Uterus (tissue), 4 donors: Measurements from ENCODE around the gene MIPOL1. TPM values are rescaled to one million over a fixed set of nuclear protein-coding genes. Genes with fewer than 3 reads are reported as not detected.
"Not testable (repeated sequence)": the region's sequence is repeated elsewhere in the genome, so short reads cannot be mapped to it uniquely, and the experiment has no call there.

ENCODE experiments used
- DNase-seq, 2 donors: peaks; one replicate each; pipeline ENCODE4 v3.0.0-alpha.2; 2019 to 2020
- H3K27ac ChIP-seq, 2 donors: fragments of 200-600 bp; sonication (generic); 1 replicate in 1 of 2; 2 replicates in 1 of 2; pipeline ENCODE4 v1.5.1; 2016 to 2018
- H3K27me3 ChIP-seq, 2 donors: fragments of 200-600 bp; sonication (generic); one replicate each; pipeline ENCODE4 v1.5.1; 2018 to 2019; ENCODE audit warnings: control low read depth in 1 of 2
- H3K36me3 ChIP-seq, 2 donors: fragments of 200-600 bp; sonication (generic); one replicate each; pipeline ENCODE4 v1.5.1; 2019; ENCODE audit warnings: control low read depth in 1 of 2
- H3K4me1 ChIP-seq, 2 donors: fragments of 200-600 bp; sonication (generic); one replicate each; pipeline ENCODE4 v1.5.1; 2018 to 2019; ENCODE audit warnings: control low read depth in 1 of 2
- H3K4me3 ChIP-seq, 2 donors: fragments of 200-600 bp; sonication (generic); 1 replicate in 1 of 2; 2 replicates in 1 of 2; pipeline ENCODE4 v1.5.1; 2018 to 2019; ENCODE audit warnings: mild to moderate bottlenecking in 1 of 2
- H3K9me3 ChIP-seq, 2 donors: fragments of 200-600 bp; sonication (generic); one replicate each; pipeline ENCODE4 v1.5.1; 2019; ENCODE audit warnings: control low read depth in 1 of 2
- CTCF ChIP-seq, 4 experiments: fragments of 200-600 bp in 2 of 4; fragments of 450-650 bp in 2 of 4; sonication (generic) in 2 of 4; IDR thresholded peaks; one replicate each; pipeline ENCODE4 v1.5.1; 2016 to 2019; ENCODE audit warnings: antibody characterized with exemption in 4 of 4, mild to moderate bottlenecking in 2 of 4, moderate library complexity in 1 of 4
- POLR2A ChIP-seq, 2 donors: fragments of 450-650 bp; IDR thresholded peaks; one replicate each; pipeline ENCODE4 v1.6.1; 2016; ENCODE audit warnings: antibody characterized with exemption in 2 of 2, mild to moderate bottlenecking in 1 of 2, moderate library complexity in 1 of 2
- intact Hi-C: fragments of 100-400 bp; cut with DNase I; formaldehyde crosslinking; loops from one replicate; pipeline ENCODE4 v1.15.1; 2023; ENCODE audit warnings: low total_unique reads
- total RNA-seq, 4 donors: library from RNA; depleted of rRNA in 3 of 4; stranded (reverse); fragments of >200 nt in 3 of 4; gene quantifications; one replicate each; pipeline versions ENCODE4 v1.1.0 to v1.2.4, GENCODE V29; 2014 to 2023
- donor health status: DM: yes; HTN: yes; CAD: no.

MIPOL1 gene
- total RNA-seq, 4 donors from 2014 or later = 22.8 to 52.1 (median 39.4) TPM

- Histone ChIP-seq H3K36me3 (no peaks in the 10 kb centered on the region), H3K4me3 (no peak overlapping the region), H3K27me3 (no peaks in the 10 kb centered on the region), H3K27ac (no peak overlapping the region), H3K4me1 (no peaks in the 10 kb centered on the region), H3K9me3 (peaks cover 0 to 10% of the 10 kb centered on the region in 2 donors)
- intact Hi-C loops = no loop called here
- DNase-seq = no peak
- TF ChIP-seq CTCF (IDR thresholded peaks at IDR 0.05) (no peak), POLR2A (IDR thresholded peaks at IDR 0.05) (no peak)
Observed at GRCh38 chr14:37553935-37554550, 356.3 kb downstream of the MIPOL1 start.

- peaks cover 0 to 10% of the 10 kb centered on the region in 2 donors for H3K9me3 ChIP-seq
- H3K27ac ChIP-seq, H3K36me3 ChIP-seq, H3K27me3 ChIP-seq, DNase-seq, H3K4me1 ChIP-seq, intact Hi-C loops, H3K4me3 ChIP-seq: not testable (repeated sequence)
Observed at GRCh38 chr14:37555596-37555995, 357.9 kb downstream of the MIPOL1 start.

- Histone ChIP-seq H3K9me3 (peaks cover 0 to 4% of the 10 kb centered on the region in 2 donors), H3K27me3 (no peaks in the 10 kb centered on the region), H3K36me3 (no peaks in the 10 kb centered on the region), H3K4me3 (no peak overlapping the region), H3K27ac (no peak overlapping the region), H3K4me1 (no peaks in the 10 kb centered on the region)
- DNase-seq = no peak
- TF ChIP-seq POLR2A (IDR thresholded peaks at IDR 0.05) (no peak), CTCF (IDR thresholded peaks at IDR 0.05) (no peak)
- intact Hi-C loops = no loop called here
Observed at GRCh38 chr14:37558740-37559139, 361.0 kb downstream of the MIPOL1 start.

GRCh38 chr14:37559386-37559785, 361.6 kb downstream of the MIPOL1 start:
- TF ChIP-seq POLR2A (IDR thresholded peaks at IDR 0.05) = no peak
- Histone ChIP-seq H3K27me3 (no peaks in the 10 kb centered on the region), H3K36me3 (no peaks in the 10 kb centered on the region), H3K4me1 (no peaks in the 10 kb centered on the region), H3K9me3 (no peaks in the 10 kb centered on the region), H3K4me3 (no peak overlapping the region), H3K27ac (no peak overlapping the region)
- intact Hi-C loops = no loop called here
- DNase-seq = no peak

GRCh38 chr14:37563189-37563588, 365.5 kb downstream of the MIPOL1 start:
- Histone ChIP-seq H3K4me1 (no peaks in the 10 kb centered on the region), H3K4me3 (no peak overlapping the region), H3K9me3 (no peaks in the 10 kb centered on the region), H3K36me3 (no peaks in the 10 kb centered on the region), H3K27me3 (peaks cover 0 to 4% of the 10 kb centered on the region in 2 donors), H3K27ac (no peak overlapping the region)
- intact Hi-C loops = no loop called here
- DNase-seq = no peak
- no peak for TF ChIP-seq POLR2A (IDR thresholded peaks at IDR 0.05)

- Histone ChIP-seq H3K27me3 (peaks cover 0 to 4% of the 10 kb centered on the region in 2 donors), H3K9me3 (no peaks in the 10 kb centered on the region), H3K27ac (no peak overlapping the region), H3K4me3 (no peak overlapping the region), H3K4me1 (no peaks in the 10 kb centered on the region), H3K36me3 (no peaks in the 10 kb centered on the region)
- no peak for TF ChIP-seq CTCF (IDR thresholded peaks at IDR 0.05)
- TF ChIP-seq POLR2A (IDR thresholded peaks at IDR 0.05) = no peak
- intact Hi-C loops = no loop called here
- DNase-seq = no peak
Observed at GRCh38 chr14:37565550-37565949, 367.8 kb downstream of the MIPOL1 start.
